Motor neuron (in vitro differentiated cells): ENCODE measurements around the gene FRMD4A. TPM values are rescaled to one million over a fixed set of nuclear protein-coding genes. Genes with fewer than 3 reads are reported as not detected.
A peak's percentile ranks its signal among the peaks of the same experiment; 100 is the strongest.

Experiments
- ATAC-seq, 8 experiments: fragments of 200-7000 bp; cut with Tn5 transposase; replicated peaks in 6 of 8; 2 replicates each; pipeline ENCODE4 v1.8.0; 2021; ENCODE audit warnings: mild to moderate bottlenecking in 8 of 8, moderate library complexity in 8 of 8
- H3K27ac ChIP-seq, 2 donors: fragments of 250-450 bp; sonication (Bioruptor Pico); 2 replicates each; pipeline ENCODE4 v1.9.0; 2021; ENCODE audit warnings: antibody characterized with exemption in 2 of 2, mild to moderate bottlenecking in 2 of 2, moderate library complexity in 1 of 2
- H3K4me1 ChIP-seq, 2 donors: fragments of 250-450 bp; sonication (Bioruptor Pico); replicated peaks in 1 of 2; 2 replicates each; pipeline ENCODE4 v1.6.1; 2021; ENCODE audit warnings: antibody characterized with exemption in 2 of 2, mild to moderate bottlenecking in 2 of 2, moderate library complexity in 1 of 2
- H3K4me3 ChIP-seq, 5 donors: fragments of 250-450 bp; sonication (Bioruptor Pico); 2 replicates each; pipeline ENCODE4 v1.9.0; 2021; ENCODE audit warnings: antibody characterized with exemption in 5 of 5, mild to moderate bottlenecking in 5 of 5, moderate library complexity in 4 of 5
- WGBS, 10 experiments: fragments of 450-650 bp; shearing (Covaris generic); methylation state at CpG; one replicate each; pipeline ENCODE4 v1.0.0; 2022; 5-methylcytosine and 5-hydroxymethylcytosine counted together
- in situ Hi-C, 9 experiments: fragments of 400-800 bp; cut with MboI; loops; one replicate each; pipeline ENCODE4 v1.15.0; 2021; ENCODE audit warnings: low sequenced_read_pairs in 9 of 9, low pct_unique_long_range_greater_than_20kb in 2 of 9; ENCODE audit not compliant: unreplicated experiment in 9 of 9
- total RNA-seq, 8 experiments: library from RNA; unstranded; fragments of 300-600 nt; gene quantifications; 2 replicates each; pipeline versions ENCODE4 v1.2.3 to v1.2.4, GENCODE V29; 2022

The FRMD4A gene
- total RNA-seq, 8 experiments from 2014 or later = 18.6 to 87.3 (median 44.5) TPM

- no peak overlapping the region for H3K4me3 ChIP-seq
- H3K4me1 ChIP-seq = peaks cover 16 to 24% of the 10 kb centered on the region in 2 donors
- in situ Hi-C loops = no loop called here
- 80 to 100% (median 82%) methylated on average over 1 of the region's 3 CpGs; no CpG with 5 or more reads in 6 of the 10 experiments for WGBS, 10 experiments
- no peak overlapping the region for H3K27ac ChIP-seq
- ATAC-seq = no peak
Measured at GRCh38 chr10:14332903-14333302, 2.2 kb upstream of the FRMD4A start.

- 0 to 67% (median 30%) methylated on average over 2 to 7 of the region's 13 CpGs; no CpG with 5 or more reads in 3 of the 10 experiments for WGBS, 10 experiments
- Histone ChIP-seq H3K4me3 (peak overlapping the region in 4 of 5 donors; percentile 0 to 20 (median 10)), H3K4me1 (peaks cover 16 to 24% of the 10 kb centered on the region in 2 donors), H3K27ac (peak overlapping the region in 1 of 2 donors; percentile 29)
- peak in 5 of 8 experiments; percentile 85 to 89 (median 87) for ATAC-seq
- in situ Hi-C loops = no loop called here
Measured at GRCh38 chr10:14329746-14330173, 964 bp downstream of the FRMD4A start.

GRCh38 chr10:14328881-14329672 is 1.6 kb downstream of the FRMD4A start:
- H3K4me3 ChIP-seq = no peak overlapping the region
- in situ Hi-C loops = no loop called here
- no peak overlapping the region for H3K27ac ChIP-seq
- peaks cover 16 to 24% of the 10 kb centered on the region in 2 donors for H3K4me1 ChIP-seq
- WGBS, 10 experiments = 46 to 89% (median 68%) methylated on average over 1 to 5 of the region's 6 CpGs; no CpG with 5 or more reads in 2 of the 10 experiments
- ATAC-seq = no peak

- 0 to 100% (median 82%) methylated on average over 1 to 4 of the region's 4 CpGs; no CpG with 5 or more reads in 4 of the 10 experiments for WGBS, 10 experiments
- Histone ChIP-seq H3K4me1 (peaks cover 16 to 24% of the 10 kb centered on the region in 2 donors), H3K4me3 (no peak overlapping the region), H3K27ac (no peak overlapping the region)
- peak in 3 of 8 experiments; percentile 37 to 62 (median 50) for ATAC-seq
- in situ Hi-C loops = no loop called here
Measured at GRCh38 chr10:14327527-14327926, 3.2 kb downstream of the FRMD4A start.

GRCh38 chr10:14326581-14326980 is 4.1 kb downstream of the FRMD4A start:
- H3K27ac ChIP-seq = no peak overlapping the region
- in situ Hi-C loops = no loop called here
- peak in 1 of 8 experiments; percentile 13 for ATAC-seq
- H3K4me1 ChIP-seq = peaks cover 16 to 24% of the 10 kb centered on the region in 2 donors
- H3K4me3 ChIP-seq = no peak overlapping the region
- 34 to 100% (median 77%) methylated on average over 1 to 7 of the region's 8 CpGs; no CpG with 5 or more reads in 2 of the 10 experiments for WGBS, 10 experiments

- WGBS, 10 experiments = 17 to 100% (median 71%) methylated on average over 1 to 4 of the region's 4 CpGs; no CpG with 5 or more reads in 1 of the 10 experiments
- Histone ChIP-seq H3K27ac (no peak overlapping the region), H3K4me3 (no peak overlapping the region), H3K4me1 (peaks cover 11 to 16% of the 10 kb centered on the region in 2 donors)
- no peak for ATAC-seq
- in situ Hi-C loops = no loop called here
Measured at GRCh38 chr10:14325325-14325955, 5.3 kb downstream of the FRMD4A start.

GRCh38 chr10:14322526-14323188 is 8.1 kb downstream of the FRMD4A start:
- ATAC-seq = peak in 2 of 8 experiments; percentile 22 to 37
- Histone ChIP-seq H3K4me3 (no peak overlapping the region), H3K4me1 (no peaks in the 10 kb centered on the region), H3K27ac (no peak overlapping the region)
- in situ Hi-C loops = no loop called here
- WGBS, 10 experiments = 4 to 95% (median 40%) methylated on average over 1 to 5 of the region's 5 CpGs; no CpG with 5 or more reads in 1 of the 10 experiments

- Histone ChIP-seq H3K4me1 (no peaks in the 10 kb centered on the region), H3K4me3 (no peak overlapping the region), H3K27ac (no peak overlapping the region)
- 20 to 83% (median 69%) methylated on average over 1 of the region's 1 CpG; no CpG with 5 or more reads in 2 of the 10 experiments for WGBS, 10 experiments
- no peak for ATAC-seq
- in situ Hi-C loops = no loop called here
Measured at GRCh38 chr10:14318007-14318406, 12.7 kb downstream of the FRMD4A start.

GRCh38 chr10:14312014-14312413 is 18.7 kb downstream of the FRMD4A start:
- peak in 1 of 8 experiments; percentile 49 for ATAC-seq
- in situ Hi-C loops = no loop called here
- 7 to 100% (median 78%) methylated on average over 2 to 4 of the region's 4 CpGs for WGBS, 10 experiments
- H3K4me1 ChIP-seq = peaks cover 0 to 3% of the 10 kb centered on the region in 2 donors
- no peak overlapping the region for H3K27ac ChIP-seq
- no peak overlapping the region for H3K4me3 ChIP-seq

- 0 to 100% (median 51%) methylated on average over 1 to 4 of the region's 6 CpGs; no CpG with 5 or more reads in 2 of the 10 experiments for WGBS, 10 experiments
- Histone ChIP-seq H3K4me1 (peaks cover 0 to 3% of the 10 kb centered on the region in 2 donors), H3K4me3 (no peak overlapping the region), H3K27ac (no peak overlapping the region)
- ATAC-seq = peak in 2 of 8 experiments; percentile 66 to 80
- in situ Hi-C loops = no loop called here
Measured at GRCh38 chr10:14311206-14311957, 19.3 kb downstream of the FRMD4A start.

GRCh38 chr10:14309593-14309992 is 21.1 kb downstream of the FRMD4A start:
- ATAC-seq = no peak
- Histone ChIP-seq H3K4me3 (no peak overlapping the region), H3K4me1 (peaks cover 0 to 3% of the 10 kb centered on the region in 2 donors), H3K27ac (no peak overlapping the region)
- in situ Hi-C loops = no loop called here
- 0 to 100% (median 59%) methylated on average over 1 to 6 of the region's 10 CpGs; no CpG with 5 or more reads in 2 of the 10 experiments for WGBS, 10 experiments

GRCh38 chr10:14306190-14306589 is 24.5 kb downstream of the FRMD4A start:
- ATAC-seq = no peak
- no peak overlapping the region for H3K27ac ChIP-seq
- peaks cover 0 to 3% of the 10 kb centered on the region in 2 donors for H3K4me1 ChIP-seq
- WGBS, 10 experiments = 8 to 92% (median 67%) methylated on average over 1 to 5 of the region's 5 CpGs
- in situ Hi-C loops = no loop called here
- H3K4me3 ChIP-seq = no peak overlapping the region
